H9 (cell line): Measurements from ENCODE around the gene ACBD3. TPM values are rescaled to one million over a fixed set of nuclear protein-coding genes. Genes with fewer than 3 reads are reported as not detected.

Experiments used
- DNase-seq: peaks from one replicate; pipeline ENCODE4 v3.0.0-alpha.2; 2017
- H2AFZ ChIP-seq: one replicate; pipeline ENCODE4 v1.6.1; 2013; ENCODE audit warnings: mild to moderate bottlenecking, low read length, control low read depth, moderate library complexity
- H2AK5ac ChIP-seq: 2 replicates; pipeline ENCODE4 v1.6.1; 2013; ENCODE audit warnings: low read length, control low read depth, mixed read lengths; ENCODE audit not compliant: insufficient read length
- H2BK120ac ChIP-seq: one replicate; pipeline ENCODE4 v1.6.1; 2013; ENCODE audit warnings: low read depth, mild to moderate bottlenecking, low read length, control low read depth, inconsistent platforms; ENCODE audit not compliant: poor library complexity, severe bottlenecking
- H2BK12ac ChIP-seq: 2 replicates; pipeline ENCODE4 v1.6.1; 2013; ENCODE audit warnings: low read length, control low read depth, mixed read lengths, low read depth; ENCODE audit not compliant: insufficient read length
- H2BK15ac ChIP-seq: 2 replicates; pipeline ENCODE4 v1.6.1; 2013; ENCODE audit warnings: low read depth, low read length, control low read depth
- H2BK20ac ChIP-seq: one replicate; pipeline ENCODE4 v1.6.1; 2013; ENCODE audit warnings: low read depth, mild to moderate bottlenecking, low read length, control low read depth, inconsistent platforms; ENCODE audit not compliant: poor library complexity, severe bottlenecking
- H2BK5ac ChIP-seq: 2 replicates; pipeline ENCODE4 v1.6.1; 2013; ENCODE audit warnings: low read length, control low read depth, mixed read lengths; ENCODE audit not compliant: insufficient read length
- H3K14ac ChIP-seq: 2 replicates; pipeline ENCODE4 v1.6.1; 2013; ENCODE audit warnings: low read length, control low read depth; ENCODE audit not compliant: insufficient read depth
- H3K18ac ChIP-seq: 2 replicates; pipeline ENCODE4 v1.6.1; 2013; ENCODE audit warnings: low read depth, mild to moderate bottlenecking, mixed read lengths, low read length, control low read depth; ENCODE audit not compliant: insufficient read length
- H3K23ac ChIP-seq: 2 replicates; pipeline ENCODE4 v1.6.1; 2013; ENCODE audit warnings: low read length, control low read depth, mixed read lengths, low read depth; ENCODE audit not compliant: insufficient read length
- H3K23me2 ChIP-seq: 2 replicates; pipeline ENCODE4 v1.6.1; 2013; ENCODE audit warnings: low read depth, mild to moderate bottlenecking, mixed read lengths, low read length, control low read depth; ENCODE audit not compliant: insufficient read length, poor library complexity, severe bottlenecking
- H3K27ac ChIP-seq: 2 replicates; pipeline ENCODE4 v1.5.1; 2013; ENCODE audit warnings: low read length, control low read depth, mixed read lengths, low read depth; ENCODE audit not compliant: insufficient read length
- H3K27me3 ChIP-seq: 2 replicates; pipeline ENCODE4 v1.6.1; 2013; ENCODE audit warnings: low read length, control low read depth, inconsistent platforms; ENCODE audit not compliant: insufficient read depth
- H3K4ac ChIP-seq: 2 replicates; pipeline ENCODE4 v1.6.1; 2013; ENCODE audit warnings: low read depth, mild to moderate bottlenecking, control low read depth, inconsistent platforms, low read length, moderate library complexity
- H3K4me1 ChIP-seq: 2 replicates; pipeline ENCODE4 v1.6.1; 2013; ENCODE audit warnings: low read length, control low read depth, inconsistent platforms; ENCODE audit not compliant: insufficient read depth
- H3K4me2 ChIP-seq: 2 replicates; pipeline ENCODE4 v1.6.1; 2013; ENCODE audit warnings: low read length, control low read depth, mixed read lengths; ENCODE audit not compliant: insufficient read length, insufficient read depth
- H3K56ac ChIP-seq: 2 replicates; pipeline ENCODE4 v1.6.1; 2013; ENCODE audit warnings: low read depth, mild to moderate bottlenecking, mixed read lengths, low read length, control low read depth; ENCODE audit not compliant: insufficient read length
- H3K79me1 ChIP-seq: 2 replicates; pipeline ENCODE4 v1.6.1; 2013; ENCODE audit warnings: low read depth, mild to moderate bottlenecking, moderate library complexity, low read length, control low read depth, inconsistent platforms; ENCODE audit not compliant: insufficient read depth, poor library complexity, severe bottlenecking
- H3K79me2 ChIP-seq: 2 replicates; pipeline ENCODE4 v1.6.1; 2013; ENCODE audit warnings: low read length, control low read depth, inconsistent platforms; ENCODE audit not compliant: insufficient read depth
- H3K9ac ChIP-seq: 2 replicates; pipeline ENCODE4 v1.6.1; 2013; ENCODE audit warnings: low read length, control low read depth, mixed read lengths; ENCODE audit not compliant: insufficient read length; ENCODE audit errors: extremely low read depth
- H3K9me3 ChIP-seq: one replicate; pipeline ENCODE4 v1.6.1; 2013; ENCODE audit warnings: low read depth, low read length, inconsistent platforms; ENCODE audit not compliant: control insufficient read depth
- H3T11ph ChIP-seq: one replicate; pipeline ENCODE4 v1.6.1; 2013; ENCODE audit warnings: mild to moderate bottlenecking, low read length, control low read depth, inconsistent platforms
- H4K20me1 ChIP-seq: one replicate; pipeline ENCODE4 v1.6.1; 2013; ENCODE audit not compliant: control insufficient read depth, insufficient read length, insufficient read depth
- H4K5ac ChIP-seq: 2 replicates; pipeline ENCODE4 v1.6.1; 2013; ENCODE audit warnings: low read depth, mild to moderate bottlenecking, mixed read lengths, low read length, control low read depth; ENCODE audit not compliant: insufficient read length
- H4K8ac ChIP-seq: replicated peaks from 2 replicates; pipeline ENCODE4 v1.6.1; 2013; ENCODE audit warnings: low read length, control low read depth, mixed read lengths, low read depth; ENCODE audit not compliant: insufficient read length
- H4K91ac ChIP-seq: 2 replicates; pipeline ENCODE4 v1.6.1; 2013; ENCODE audit warnings: low read depth, mild to moderate bottlenecking, moderate library complexity, mixed read lengths, low read length, control low read depth; ENCODE audit not compliant: insufficient read length
- H3K27ac Mint-ChIP-seq, 3 experiments: 2 replicates in 2 of 3; 3 replicates in 1 of 3; pipeline ENCODE4 v1.8.0; 2020 to 2021; ENCODE audit warnings: mixed read lengths in 3 of 3, mild to moderate bottlenecking in 1 of 3, moderate library complexity in 1 of 3
- H3K27me3 Mint-ChIP-seq: 2 replicates; pipeline ENCODE4 v1.8.0; 2021; ENCODE audit warnings: low read depth, mild to moderate bottlenecking, moderate library complexity, mixed read lengths
- H3K36me3 Mint-ChIP-seq, 3 experiments: 2 replicates in 2 of 3; 3 replicates in 1 of 3; pipeline ENCODE4 v1.8.0; 2020 to 2021; ENCODE audit warnings: low read depth in 3 of 3, mixed read lengths in 3 of 3; ENCODE audit not compliant: insufficient read depth in 1 of 3
- H3K4me1 Mint-ChIP-seq, 2 experiments: 2 replicates each; pipeline ENCODE4 v1.8.0; 2020; ENCODE audit warnings: mixed read lengths in 2 of 2
- H3K4me3 Mint-ChIP-seq, 2 experiments: 2 replicates in 1 of 2; 3 replicates in 1 of 2; pipeline ENCODE4 v1.8.0; 2020 to 2021; ENCODE audit warnings: mild to moderate bottlenecking in 2 of 2, mixed read lengths in 2 of 2, moderate library complexity in 1 of 2
- H3K9me3 Mint-ChIP-seq, 2 experiments: 2 replicates in 1 of 2; 3 replicates in 1 of 2; pipeline ENCODE4 v1.8.0; 2020; ENCODE audit warnings: mild to moderate bottlenecking in 2 of 2, mixed read lengths in 2 of 2, moderate library complexity in 1 of 2
- WGBS: extraction: QIAGEN DNeasy Blood & Tissue Kit; methylation state at CpG from one replicate; pipeline ENCODE4 v1.1.7; 2013; ENCODE audit warnings: missing lambda C conversion rate, low lambda C conversion rate, mixed read lengths; ENCODE audit not compliant: insufficient read length; ENCODE audit errors: extremely low coverage; 5-methylcytosine and 5-hydroxymethylcytosine counted together
- total RNA-seq: library from RNA; stranded (reverse); gene quantifications from 2 replicates; pipeline ENCODE4 v1.2.1, GENCODE V29; 2021
- TF ChIP-seq, protein P1 (sequence below): fragments of 200-600 bp; sonication (generic); conservative IDR thresholded peaks from 3 replicates; pipeline ENCODE4 v1.8.0; 2021; ENCODE audit warnings: antibody characterized with exemption, mild to moderate bottlenecking

Gene ACBD3
- total RNA-seq, 1 experiment from 2014 or later = 30.8 TPM

DNA sequence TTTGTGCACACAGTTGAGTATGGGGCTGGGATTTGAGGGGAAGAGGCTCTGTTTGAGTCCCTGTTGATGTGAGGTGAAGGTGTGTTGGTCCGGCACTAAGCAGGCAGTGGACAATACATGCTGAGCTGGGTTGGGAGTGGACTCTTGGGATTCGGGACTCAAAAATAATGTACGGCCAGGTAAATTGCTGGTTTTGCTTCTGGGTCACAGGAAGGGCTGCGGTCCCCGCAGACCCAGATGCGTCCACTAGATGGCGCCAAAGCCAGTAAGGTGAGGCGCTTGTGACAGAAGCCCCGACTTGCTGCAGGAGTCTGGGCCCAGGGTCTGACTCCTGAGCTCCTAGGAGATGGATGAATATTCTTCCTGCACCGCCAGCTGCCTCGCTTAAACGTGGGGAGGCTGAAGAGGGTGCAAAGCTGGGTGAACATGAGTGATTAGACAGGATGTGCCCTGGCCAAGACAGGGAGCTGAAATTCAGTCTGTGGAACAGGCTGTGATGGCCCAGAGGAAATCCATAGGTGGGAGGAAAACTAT, 61.4 kb downstream of the ACBD3 start:
- no peak overlapping the region for H3K9ac ChIP-seq
- H3K18ac ChIP-seq = no peak overlapping the region
- DNase-seq = peak; percentile 92
- no peak overlapping the region for H4K5ac ChIP-seq
- no peak overlapping the region for H4K91ac ChIP-seq
- H3K4me2 ChIP-seq = no peak overlapping the region
- no peak overlapping the region for H3K14ac ChIP-seq
- H3K79me2 ChIP-seq = no peaks in the 10 kb centered on the region
- no CpG with 5 or more reads among the region's 12 CpGs for WGBS
- H2AK5ac ChIP-seq = no peak overlapping the region
- Mint-ChIP-seq H3K36me3 (peaks cover 0 to 2% (median 0%) of the 10 kb centered on the region in 3 experiments; a peak in 2 of 7 replicates), H3K27me3 (peaks cover 9% of the 10 kb centered on the region), H3K27ac (no peak overlapping the region; a peak in 1 of 7 replicates), H3K9me3 (no peaks in the 10 kb centered on the region), H3K4me3 (peak overlapping the region in 1 of 2 experiments; percentile 6; a peak in 1 of 5 replicates), H3K4me1 (peaks cover 47 to 56% of the 10 kb centered on the region in 2 experiments)
- peaks cover 8% of the 10 kb centered on the region for H3K23me2 ChIP-seq
- no peaks in the 10 kb centered on the region for H3K9me3 ChIP-seq
- no peak overlapping the region for H3K4ac ChIP-seq
- no peaks in the 10 kb centered on the region for H3K79me1 ChIP-seq
- H3K27ac ChIP-seq = no peak overlapping the region
- H4K8ac ChIP-seq = no peak overlapping the region
- no peak overlapping the region for H2BK12ac ChIP-seq
- no peak overlapping the region for H3T11ph ChIP-seq
- H4K20me1 ChIP-seq = no peaks in the 10 kb centered on the region
- no peak overlapping the region for H3K56ac ChIP-seq
- no peak overlapping the region for H2BK5ac ChIP-seq
- no peak overlapping the region for H2BK20ac ChIP-seq
- no peak overlapping the region for H3K23ac ChIP-seq
- peaks cover 6% of the 10 kb centered on the region; the same call in 1 of the 2 replicates for H3K4me1 ChIP-seq
- H2BK120ac ChIP-seq = no peak overlapping the region
- H3K27me3 ChIP-seq = no peaks in the 10 kb centered on the region; the same call in 1 of the 2 replicates
- no peak overlapping the region for H2BK15ac ChIP-seq
- TF ChIP-seq, protein P1, sequence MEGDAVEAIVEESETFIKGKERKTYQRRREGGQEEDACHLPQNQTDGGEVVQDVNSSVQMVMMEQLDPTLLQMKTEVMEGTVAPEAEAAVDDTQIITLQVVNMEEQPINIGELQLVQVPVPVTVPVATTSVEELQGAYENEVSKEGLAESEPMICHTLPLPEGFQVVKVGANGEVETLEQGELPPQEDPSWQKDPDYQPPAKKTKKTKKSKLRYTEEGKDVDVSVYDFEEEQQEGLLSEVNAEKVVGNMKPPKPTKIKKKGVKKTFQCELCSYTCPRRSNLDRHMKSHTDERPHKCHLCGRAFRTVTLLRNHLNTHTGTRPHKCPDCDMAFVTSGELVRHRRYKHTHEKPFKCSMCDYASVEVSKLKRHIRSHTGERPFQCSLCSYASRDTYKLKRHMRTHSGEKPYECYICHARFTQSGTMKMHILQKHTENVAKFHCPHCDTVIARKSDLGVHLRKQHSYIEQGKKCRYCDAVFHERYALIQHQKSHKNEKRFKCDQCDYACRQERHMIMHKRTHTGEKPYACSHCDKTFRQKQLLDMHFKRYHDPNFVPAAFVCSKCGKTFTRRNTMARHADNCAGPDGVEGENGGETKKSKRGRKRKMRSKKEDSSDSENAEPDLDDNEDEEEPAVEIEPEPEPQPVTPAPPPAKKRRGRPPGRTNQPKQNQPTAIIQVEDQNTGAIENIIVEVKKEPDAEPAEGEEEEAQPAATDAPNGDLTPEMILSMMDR = peak; percentile 97
- no peak overlapping the region for H2AFZ ChIP-seq
